GM12878 (cell line): ENCODE results near the gene LRRC14B. TPM values are rescaled to one million over a fixed set of nuclear protein-coding genes. Genes with fewer than 3 reads are reported as not detected.
A peak's percentile ranks its signal among the peaks of the same experiment; 100 is the strongest.

Experiments
- ATAC-seq: fragments of 200-7000 bp; cut with Tn5 transposase; 3 replicates; pipeline ENCODE4 v1.9.1; 2020; ENCODE audit warnings: mild to moderate bottlenecking, moderate library complexity
- BruUV-seq: library from RNA; stranded (reverse); fragments of 400-500 nt; replicated peaks from 2 replicates; lab custom pipeline; 2021; lab: Mats Ljungman, UMichigan
- CTCF ChIA-PET: fragments of 300-600 bp; sonication (Branson Sonifier 250); formaldehyde crosslinking; extraction: SDS; loops from one replicate; lab custom pipeline; 2021; ENCODE audit warnings: inconsistent platforms; lab: Yijun Ruan, JAX
- POLR2A ChIA-PET: fragments of 350-600 bp; formaldehyde crosslinking; extraction: SDS; loops from one replicate; lab custom pipeline; 2021; ENCODE audit warnings: inconsistent platforms; lab: Charles Lee
- RAD21 ChIA-PET: fragments of 300-600 bp; sonication (Branson Sonifier 250); formaldehyde crosslinking; loops from one replicate; lab custom pipeline; 2023; ENCODE audit warnings: antibody characterized with exemption; ENCODE audit not compliant: unreplicated experiment; lab: Charles Lee
- SMC1A ChIA-PET: fragments of 300-600 bp; sonication (Branson Sonifier 250); formaldehyde crosslinking; loops from one replicate; lab custom pipeline; 2023; ENCODE audit not compliant: unreplicated experiment, uncharacterized antibody; lab: Charles Lee
- DNase-seq: peaks from one replicate; pipeline ENCODE4 v3.0.0-alpha.2; 2011; ENCODE audit warnings: low read depth, low spot score
- FAIRE-seq: peaks from 3 replicates; lab custom pipeline; 2011; peaks lifted over from hg19 to GRCh38; lab: Jason Lieb, UNC
- H2AFZ ChIP-seq: 2 replicates; pipeline ENCODE4 v1.6.0; 2011; ENCODE audit warnings: low read depth, low read length, control low read depth; ENCODE audit not compliant: control insufficient read depth
- H3K27ac ChIP-seq: 2 replicates; pipeline ENCODE4 v1.5.1; 2011; ENCODE audit warnings: control low read depth; ENCODE audit not compliant: control insufficient read depth, insufficient read depth
- H3K27me3 ChIP-seq, 2 experiments: replicated peaks in 1 of 2; 2 replicates each; pipeline versions ENCODE4 v1.6.0 to v1.6.1; 2011; ENCODE audit warnings: low read length in 1 of 2; ENCODE audit not compliant: control insufficient read depth in 2 of 2, insufficient read depth in 2 of 2
- H3K36me3 ChIP-seq, 2 experiments: 2 replicates each; pipeline ENCODE4 v1.5.1; 2011; ENCODE audit warnings: low read length in 1 of 2; ENCODE audit not compliant: control insufficient read depth in 2 of 2, insufficient read depth in 2 of 2
- H3K4me1 ChIP-seq: 2 replicates; pipeline ENCODE4 v1.6.1; 2011; ENCODE audit warnings: mild to moderate bottlenecking, low read length, moderate library complexity, mixed read lengths; ENCODE audit not compliant: control insufficient read depth, insufficient read depth
- H3K4me2 ChIP-seq: 2 replicates; pipeline ENCODE4 v1.6.0; 2011; ENCODE audit warnings: control low read depth; ENCODE audit not compliant: control insufficient read depth, insufficient read depth
- H3K4me3 ChIP-seq: fragments of 200-600 bp; sonication (generic); 2 replicates; pipeline ENCODE4 v1.5.1; 2016
- H3K79me2 ChIP-seq: 2 replicates; pipeline ENCODE4 v1.6.0; 2011; ENCODE audit warnings: low read length; ENCODE audit not compliant: control insufficient read depth, insufficient read depth
- H3K9ac ChIP-seq: 2 replicates; pipeline ENCODE4 v1.8.0; 2011; ENCODE audit warnings: low read length, control low read depth, mixed read lengths; ENCODE audit not compliant: control insufficient read depth, insufficient read depth
- H3K9me3 ChIP-seq: replicated peaks from 3 replicates; pipeline ENCODE4 v1.5.1; 2011; ENCODE audit warnings: mild to moderate bottlenecking, low read length; ENCODE audit not compliant: control insufficient read depth, insufficient read depth
- H4K20me1 ChIP-seq: 2 replicates; pipeline ENCODE4 v1.6.0; 2011; ENCODE audit not compliant: control insufficient read depth, insufficient read depth
- GATAD2B ChIP-seq: fragments of 450-650 bp; conservative IDR thresholded peaks from 2 replicates; pipeline ENCODE4 v1.6.1; 2017; ENCODE audit warnings: low read depth, mild to moderate bottlenecking, moderate library complexity
- RAD51 ChIP-seq: fragments of 450-650 bp; IDR thresholded peaks from 2 replicates; pipeline ENCODE4 v1.6.1; 2016; ENCODE audit warnings: moderate library complexity, mild to moderate bottlenecking, inconsistent platforms
- USF2 ChIP-seq: IDR thresholded peaks from 2 replicates; pipeline ENCODE4 v1.6.1; 2011; ENCODE audit warnings: low read depth, low read length, improper control_type of control experiment, borderline replicate concordance
- whole genome bisulfite sequencing: methylation state at CpG from one replicate; pipeline ENCODE4 v1.1.6; 2016; ENCODE audit warnings: low lambda C conversion rate; ENCODE audit not compliant: insufficient replicate concordance, insufficient coverage; ENCODE audit errors: missing lambda C conversion rate; 5-methylcytosine and 5-hydroxymethylcytosine counted together
- in situ Hi-C: fragments of 300-500 bp; cut with MboI; formaldehyde crosslinking; loops from 9 replicates; pipeline ENCODE4 v1.14.3; 2018; ENCODE audit warnings: mixed read lengths
- intact Hi-C: fragments of 100-400 bp; cut with micrococcal nuclease; formaldehyde crosslinking; loops from one replicate; pipeline ENCODE4 v1.14.2; 2022; ENCODE audit not compliant: unreplicated experiment
- polyA plus RNA-seq, 11 experiments: library from polyadenylated mRNA; depleted of rRNA in 4 of 11; unstranded in 6 of 11; stranded (reverse) in 5 of 11; fragments of >200 nt; fragmentation: Nextera tagmentation in 4 of 11; fragmentation: Illumina TruSeq in 1 of 11; extraction: Ambion mirVana in 4 of 11; extraction: Trizol in 1 of 11; gene quantifications; 1 replicate in 1 of 11; 2 replicates in 10 of 11; pipeline versions ENCODE4 v1.2.1 to v1.2.3, GENCODE V29; 2011 to 2016; ENCODE audit warnings: inconsistent platforms in 2 of 11, missing spikeins in 2 of 11, low read depth in 1 of 11
- total RNA-seq, 4 experiments: library from RNA; depleted of rRNA in 3 of 4; stranded (reverse); fragments of >200 nt in 3 of 4; fragmentation: Illumina TruSeq in 1 of 4; extraction: Trizol in 1 of 4; gene quantifications; 2 replicates each; pipeline versions ENCODE4 v1.2.1 to v1.2.3, GENCODE V29; 2013 to 2021
- TF ChIP-seq, protein P1 (sequence below): IDR thresholded peaks from 2 replicates; pipeline ENCODE4 v1.6.1; 2011; ENCODE audit warnings: borderline replicate concordance, low read depth, mild to moderate bottlenecking, moderate library complexity, mixed read lengths, low read length; ENCODE audit not compliant: insufficient read depth; ENCODE audit errors: extremely low read length

Gene LRRC14B
- total and polyA plus RNA-seq, 10 of the 15 experiments (the other 5 are each of a cell fraction or from before 2014, with no cell fraction given) = 0.06 to 0.31 (median 0.13) TPM; not detected in 5

GRCh38 chr5:189976-190365 is 1.3 kb upstream of the LRRC14B start:
- no peaks in the 10 kb centered on the region for H3K36me3 ChIP-seq
- POLR2A ChIA-PET = no interaction called here
- no peak overlapping the region for H3K4me3 ChIP-seq
- H3K9ac ChIP-seq = no peak overlapping the region
- H2AFZ ChIP-seq = no peak overlapping the region
- intact Hi-C loops = no loop called here
- no peaks in the 10 kb centered on the region for H3K9me3 ChIP-seq
- H3K27ac ChIP-seq = no peak overlapping the region
- 65% methylated on average over 11 of the region's 11 CpGs for WGBS
- no TSS peak for BruUV-seq
- no peaks in the 10 kb centered on the region; a peak in 2 of 4 replicates for H3K27me3 ChIP-seq
- peaks cover 32% of the 10 kb centered on the region for H3K4me1 ChIP-seq
- FAIRE-seq (peak; percentile 77), ATAC-seq (no peak)
- in situ Hi-C loops = no loop called here
- CTCF ChIA-PET = no interaction called here
- no peak for TF ChIP-seq RAD51
- no peak for TF ChIP-seq USF2
- TF ChIP-seq GATAD2B = no peak
- TF ChIP-seq, protein P1, sequence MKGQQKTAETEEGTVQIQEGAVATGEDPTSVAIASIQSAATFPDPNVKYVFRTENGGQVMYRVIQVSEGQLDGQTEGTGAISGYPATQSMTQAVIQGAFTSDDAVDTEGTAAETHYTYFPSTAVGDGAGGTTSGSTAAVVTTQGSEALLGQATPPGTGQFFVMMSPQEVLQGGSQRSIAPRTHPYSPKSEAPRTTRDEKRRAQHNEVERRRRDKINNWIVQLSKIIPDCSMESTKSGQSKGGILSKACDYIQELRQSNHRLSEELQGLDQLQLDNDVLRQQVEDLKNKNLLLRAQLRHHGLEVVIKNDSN = no peak
- TF ChIP-seq, all 136 proteins: peak for 0
- DNase-seq = no peak
- ChIA-PET SMC1A (no interaction called here), RAD21 (interaction anchor here (1.3 kb wide), 1 partner anchor 127 kb away, joined by 3 read pairs; no protein-coding TSS in a partner anchor)
- H3K4me2 ChIP-seq = peak overlapping the region; percentile 41
- H4K20me1 ChIP-seq = no peaks in the 10 kb centered on the region; the same call in 1 of the 2 replicates
- no peaks in the 10 kb centered on the region for H3K79me2 ChIP-seq
